ENCODE measurements around the gene HNRNPUL1.
"Not testable (repeated sequence)": the region's sequence is repeated elsewhere in the genome, so short reads cannot be mapped to it uniquely, and the experiment has no call there.

The HNRNPUL1 gene

DNA sequence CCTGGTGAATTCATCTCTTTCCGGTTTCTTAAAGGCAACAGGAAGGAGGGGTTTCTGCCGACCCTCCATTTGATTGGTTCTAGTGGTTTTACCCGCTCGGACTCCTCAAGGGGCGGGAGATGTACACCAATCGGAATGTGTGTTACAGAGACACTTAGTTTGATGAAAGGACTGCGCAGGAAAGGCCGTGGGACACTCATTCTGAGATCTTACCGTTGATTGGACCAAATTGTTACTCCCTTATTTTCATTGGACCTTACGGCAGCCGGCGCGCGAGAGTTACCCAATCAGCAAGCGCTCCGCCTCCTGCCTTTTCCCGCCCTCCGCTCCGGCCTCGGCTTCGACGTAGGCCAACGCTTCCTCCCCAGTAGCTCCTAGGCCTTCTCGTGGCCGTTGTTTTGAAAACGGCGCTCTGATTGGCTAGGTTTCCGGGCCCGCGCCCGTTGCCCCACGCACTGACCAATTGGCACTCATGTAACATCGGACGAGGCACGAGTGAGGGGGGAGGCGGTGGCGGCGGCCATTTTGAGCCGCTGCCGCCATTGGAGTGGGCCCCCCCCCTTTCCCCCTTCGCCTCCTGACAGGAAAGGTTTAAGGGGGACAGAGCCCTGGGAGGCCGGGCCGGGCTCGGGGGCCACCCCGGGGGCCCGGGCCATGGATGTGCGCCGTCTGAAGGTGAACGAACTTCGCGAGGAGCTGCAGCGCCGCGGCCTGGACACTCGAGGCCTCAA, at the start of gene HNRNPUL1:
Gene HNRNPUL1, plus strand, starts transcription at position 523 of the 731 bp plus-strand sequence. Its CDS starts 132 bp downstream, at position 655.
- DNase-seq (ENCODE audit: low read depth) = peak; percentile 98

DNA sequence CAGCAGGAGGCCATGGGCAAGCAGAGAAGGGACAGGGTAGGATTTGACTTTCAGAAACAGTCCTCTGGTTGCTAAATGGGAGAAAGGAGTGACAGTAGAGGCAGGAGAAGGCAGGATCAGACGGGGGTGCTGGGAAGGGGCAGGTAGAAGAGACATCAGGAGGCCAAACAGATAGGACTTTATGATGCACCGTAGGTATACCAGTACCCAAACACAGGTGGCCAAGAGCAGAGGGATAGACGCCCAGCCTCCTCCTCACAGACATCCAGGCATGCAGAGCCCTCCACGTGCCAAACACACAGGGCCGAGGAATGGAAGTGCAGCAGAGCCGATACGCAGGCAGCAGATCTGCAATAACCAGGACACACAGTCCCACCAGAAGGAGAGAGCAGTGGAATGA, 46.4 kb upstream of the HNRNPUL1 start:
- DNase-seq (ENCODE audit: low read depth) = no peak

DNA sequence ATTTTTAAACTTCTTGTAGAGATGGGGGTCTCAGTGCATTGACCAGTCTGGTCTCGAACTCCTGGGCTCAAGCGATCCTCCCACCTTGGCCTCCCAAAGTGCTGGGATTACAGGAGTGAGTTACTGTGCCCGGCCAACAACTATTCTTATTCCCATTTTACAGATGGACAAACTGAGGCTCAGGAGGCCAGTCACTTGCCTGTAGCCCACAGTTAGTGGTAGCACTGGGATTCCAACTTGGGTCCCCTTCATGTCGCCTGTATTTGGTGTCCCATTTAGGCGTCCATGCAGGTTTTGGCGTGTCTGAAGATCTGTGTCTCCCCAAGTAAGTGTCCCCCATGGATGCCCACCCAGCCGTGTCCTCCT, 45.9 kb upstream of the HNRNPUL1 start:
- no peak for DNase-seq (ENCODE audit: low read depth)

DNA sequence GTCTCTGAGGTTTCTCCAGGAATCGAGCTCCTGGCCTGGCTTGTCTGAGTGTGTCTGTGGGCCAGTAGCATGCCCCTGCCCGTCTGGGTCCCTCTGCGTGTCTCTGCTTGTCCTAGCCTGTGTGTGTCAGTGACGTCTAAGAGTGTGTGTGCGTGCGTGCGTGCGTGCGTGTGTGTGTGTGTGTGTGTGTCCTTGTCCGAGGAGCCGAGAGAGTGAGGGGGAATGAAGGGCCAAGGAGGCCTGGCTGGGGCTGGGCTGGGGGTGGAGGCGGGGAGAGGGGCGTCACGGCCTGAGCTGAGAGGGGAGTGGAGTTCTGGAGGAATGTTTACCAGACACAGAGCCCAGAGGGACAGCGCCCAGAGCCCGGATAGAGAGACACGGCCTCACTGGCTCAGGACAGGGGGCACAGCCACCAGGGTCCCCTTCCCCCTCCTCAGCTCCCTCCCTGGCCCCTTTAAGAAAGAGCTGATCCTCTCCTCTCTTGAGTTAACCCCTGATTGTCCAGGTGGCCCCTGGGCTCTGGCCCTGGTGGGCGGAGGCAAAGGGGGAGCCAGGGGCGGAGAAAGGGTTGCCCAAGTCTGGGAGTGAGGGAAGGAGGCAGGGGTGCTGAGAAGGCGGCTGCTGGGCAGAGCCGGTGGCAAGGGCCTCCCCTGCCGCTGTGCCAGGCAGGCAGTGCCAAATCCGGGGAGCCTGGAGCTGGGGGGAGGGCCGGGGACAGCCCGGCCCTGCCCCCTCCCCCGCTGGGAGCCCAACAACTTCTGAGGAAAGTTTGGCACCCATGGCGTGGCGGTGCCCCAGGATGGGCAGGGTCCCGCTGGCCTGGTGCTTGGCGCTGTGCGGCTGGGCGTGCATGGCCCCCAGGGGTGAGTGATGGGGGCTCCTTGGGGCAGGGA, 45.3 kb upstream of the HNRNPUL1 start, which contains the start of gene AXL:
Gene AXL, plus strand, starts transcription at position 609 of the 893 bp plus-strand sequence. Its CDS starts 170 bp downstream, at position 779.
- DNase-seq (ENCODE audit: low read depth) = no peak

DNA sequence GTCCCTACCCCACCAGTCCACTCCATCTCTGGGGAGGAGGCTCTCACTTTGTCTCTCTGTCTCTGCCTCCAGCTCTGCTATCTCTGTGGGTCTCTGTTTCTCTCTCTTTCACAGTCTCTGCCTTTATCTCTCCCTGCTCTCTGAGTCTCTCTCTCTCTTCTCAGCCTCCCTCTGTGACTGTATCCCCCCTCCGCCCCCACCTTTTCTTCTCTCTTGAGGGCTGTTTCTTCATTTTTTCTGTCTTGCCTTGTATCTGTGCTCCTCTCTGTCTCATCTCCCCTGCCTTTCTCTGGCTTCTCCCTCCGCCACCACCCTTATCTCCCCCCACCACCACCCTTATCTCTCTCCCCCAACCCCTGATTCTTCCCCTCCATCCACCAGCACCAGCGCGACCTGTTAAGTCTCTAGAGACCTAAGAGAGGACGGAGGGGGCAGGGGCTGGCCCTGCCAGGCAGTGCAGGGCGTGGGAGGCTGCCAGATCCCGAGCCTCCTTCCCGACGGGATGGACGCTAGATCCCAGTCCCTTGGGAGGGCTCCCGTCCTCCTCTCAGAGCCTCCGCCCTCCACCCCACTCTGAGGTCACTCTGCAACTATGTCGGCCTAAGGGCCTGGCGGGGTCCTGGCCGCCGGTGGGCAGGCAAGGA, 44.1 kb upstream of the HNRNPUL1 start:
- no peak for DNase-seq (ENCODE audit: low read depth)

DNA sequence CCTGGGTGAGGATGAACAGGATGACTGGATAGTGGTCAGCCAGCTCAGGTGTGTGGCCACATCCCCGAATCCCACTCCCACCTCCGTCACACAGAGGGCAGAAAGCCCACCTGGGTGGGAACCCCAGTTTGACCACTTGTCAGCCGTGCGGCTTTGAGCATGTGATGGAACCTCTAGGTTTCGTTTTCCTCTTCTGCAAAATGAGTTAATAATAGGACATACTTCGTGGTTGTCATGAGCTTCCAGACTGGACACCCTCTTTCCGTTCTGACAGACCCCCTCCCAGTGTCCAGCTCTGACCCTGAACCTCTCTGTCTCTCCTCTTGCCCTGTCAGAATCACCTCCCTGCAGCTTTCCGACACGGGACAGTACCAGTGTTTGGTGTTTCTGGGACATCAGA, 43.4 kb upstream of the HNRNPUL1 start:
- no peak for DNase-seq (ENCODE audit: low read depth)

DNA sequence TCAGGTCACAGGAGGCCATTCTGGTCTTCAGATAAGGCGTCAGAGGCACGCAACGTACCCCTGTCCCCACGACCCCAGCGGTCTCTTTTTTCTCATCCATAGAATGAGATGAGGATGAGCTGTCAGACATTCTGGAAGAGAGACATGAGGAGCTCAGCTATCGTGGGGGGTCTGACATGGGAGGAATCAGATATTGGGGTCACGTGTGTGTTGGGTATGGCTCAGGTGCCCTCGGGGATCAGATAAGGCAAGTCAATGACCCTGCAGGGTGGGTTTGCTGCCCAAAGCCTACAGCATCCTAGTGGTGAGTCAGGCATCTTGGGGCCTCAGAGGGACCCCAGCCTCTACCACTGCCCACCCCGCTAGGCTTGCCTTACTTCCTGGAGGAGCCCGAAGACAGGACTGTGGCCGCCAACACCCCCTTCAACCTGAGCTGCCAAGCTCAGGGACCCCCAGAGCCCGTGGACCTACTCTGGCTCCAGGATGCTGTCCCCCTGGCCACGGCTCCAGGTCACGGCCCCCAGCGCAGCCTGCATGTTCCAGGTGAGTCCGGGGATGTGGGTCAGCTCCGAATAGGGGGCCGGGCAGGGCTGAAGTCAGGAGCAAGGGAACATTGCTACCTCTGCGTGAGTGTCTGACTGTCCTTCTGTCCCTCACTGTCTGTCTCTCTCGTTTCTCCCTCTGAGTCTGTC, 42.5 kb upstream of the HNRNPUL1 start:
- no peak for DNase-seq (ENCODE audit: low read depth)

DNA sequence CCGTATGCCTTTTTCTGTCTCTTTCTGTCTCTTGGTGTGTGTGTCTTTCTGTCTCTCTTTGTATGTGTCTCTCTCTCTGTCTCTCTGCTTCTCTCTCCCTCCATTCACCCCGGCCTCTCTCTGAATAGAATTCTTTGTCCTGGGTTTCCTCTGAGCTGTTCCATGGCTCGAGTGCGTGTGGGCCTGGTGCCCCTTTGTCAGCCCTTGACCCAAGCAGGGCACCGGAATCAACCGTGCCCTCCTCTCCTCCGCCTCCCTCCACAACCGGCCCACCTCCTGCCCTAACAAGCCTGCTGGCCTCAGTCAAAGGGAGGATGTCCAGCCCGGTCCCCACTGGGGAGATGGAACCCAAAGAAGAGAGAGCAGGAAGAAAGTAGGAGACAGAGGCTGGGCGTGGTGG, 41.9 kb upstream of the HNRNPUL1 start:
- DNase-seq (ENCODE audit: low read depth) = no peak

DNA sequence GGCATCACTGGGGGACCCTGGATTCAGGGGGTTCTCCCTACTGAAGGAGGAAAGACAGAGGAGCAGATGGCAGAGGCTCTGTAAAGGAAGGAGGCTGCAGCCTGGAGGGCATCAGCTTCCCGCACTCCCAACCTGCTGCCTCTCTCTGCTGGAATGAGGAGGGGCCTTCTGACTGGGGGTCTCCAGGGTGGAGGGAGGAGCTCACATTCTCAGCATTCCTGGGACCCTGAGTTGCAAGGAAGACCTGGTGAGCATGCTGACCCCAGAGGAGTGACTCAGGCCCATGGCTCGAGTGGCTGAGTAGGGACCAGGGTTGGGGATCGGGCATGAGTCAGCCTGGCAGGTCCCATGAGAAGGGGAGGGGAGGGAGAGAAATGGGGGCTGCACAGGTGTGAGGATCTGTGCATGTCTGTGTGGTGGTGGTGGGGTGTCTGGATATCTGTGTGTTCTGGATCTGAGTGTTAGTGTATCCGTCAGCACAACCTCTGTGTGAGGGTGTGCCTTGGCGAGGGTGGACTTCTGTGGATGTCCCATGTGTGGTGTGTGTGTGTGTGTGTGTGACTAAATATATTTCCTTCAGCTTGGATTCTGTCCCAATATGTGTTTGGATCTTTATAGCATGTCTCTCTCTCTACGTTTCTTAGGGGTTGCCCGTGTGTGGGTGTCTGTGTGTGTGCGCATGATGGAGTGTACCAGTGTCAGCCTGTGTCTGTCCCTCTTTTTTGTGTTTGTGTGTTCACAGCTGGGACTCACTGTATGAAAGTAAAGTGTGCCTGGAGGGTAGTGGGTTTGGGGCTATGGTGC, 40.5 kb upstream of the HNRNPUL1 start:
- no peak for DNase-seq (ENCODE audit: low read depth)

DNA sequence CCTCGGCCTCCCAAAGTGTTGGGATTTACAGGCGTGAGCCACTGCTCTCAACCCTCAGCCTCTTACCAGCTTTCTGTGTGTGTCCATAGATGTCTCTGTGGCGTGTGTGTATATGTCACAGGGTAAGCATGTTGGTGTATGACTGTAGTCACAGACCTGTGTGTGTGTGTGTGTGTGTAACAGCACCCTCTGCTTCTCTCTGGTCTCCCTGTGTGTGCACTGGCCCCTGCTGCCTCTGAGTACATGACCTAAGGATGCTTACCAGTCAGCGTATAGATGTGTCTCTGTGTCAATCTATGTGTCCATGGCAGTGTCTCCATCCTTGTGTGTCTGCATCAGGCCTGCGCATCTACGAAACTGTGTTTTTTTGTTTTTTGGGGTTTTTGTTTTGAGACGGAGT, 39.5 kb upstream of the HNRNPUL1 start:
- DNase-seq (ENCODE audit: low read depth) = no peak

DNA sequence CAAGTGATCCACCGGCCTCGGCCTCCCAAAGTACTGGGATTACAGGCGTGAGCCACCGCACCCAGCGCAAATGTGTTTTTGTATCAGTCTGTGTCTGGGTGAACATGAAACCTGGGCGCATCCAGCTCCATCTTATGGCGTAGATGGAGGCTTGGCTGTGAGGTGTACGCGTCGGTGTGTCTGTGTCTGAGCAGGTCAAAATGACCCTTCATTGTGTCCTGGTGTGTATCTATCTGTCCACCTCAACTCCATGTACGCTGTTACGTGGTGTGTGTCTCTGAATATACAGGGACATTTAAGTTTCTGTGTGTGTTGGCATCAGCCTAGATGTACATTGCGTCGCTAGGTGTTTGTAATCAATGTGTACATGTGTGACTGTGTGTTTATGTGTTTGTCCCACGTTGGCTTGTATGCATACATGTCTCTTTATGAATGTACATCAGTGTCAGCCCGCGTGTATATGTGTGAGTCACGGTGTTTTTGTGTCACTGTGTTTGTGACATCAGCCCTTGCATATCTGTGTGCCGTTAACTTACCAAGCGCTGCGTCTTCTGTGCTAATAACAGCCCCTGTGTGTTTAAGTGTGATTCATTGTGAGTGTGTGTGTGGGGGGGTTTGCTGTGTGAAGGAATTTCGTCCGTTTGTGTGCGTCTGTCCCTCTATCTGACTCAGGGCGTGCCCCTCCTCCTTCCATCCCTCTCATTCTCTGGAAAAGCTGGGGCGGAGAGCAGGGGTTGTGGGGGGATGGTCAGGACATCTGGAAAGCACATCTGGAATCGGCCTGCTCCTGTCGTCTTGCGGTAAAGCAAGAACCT, 38.7 kb upstream of the HNRNPUL1 start:
- DNase-seq (ENCODE audit: low read depth) = no peak

DNA sequence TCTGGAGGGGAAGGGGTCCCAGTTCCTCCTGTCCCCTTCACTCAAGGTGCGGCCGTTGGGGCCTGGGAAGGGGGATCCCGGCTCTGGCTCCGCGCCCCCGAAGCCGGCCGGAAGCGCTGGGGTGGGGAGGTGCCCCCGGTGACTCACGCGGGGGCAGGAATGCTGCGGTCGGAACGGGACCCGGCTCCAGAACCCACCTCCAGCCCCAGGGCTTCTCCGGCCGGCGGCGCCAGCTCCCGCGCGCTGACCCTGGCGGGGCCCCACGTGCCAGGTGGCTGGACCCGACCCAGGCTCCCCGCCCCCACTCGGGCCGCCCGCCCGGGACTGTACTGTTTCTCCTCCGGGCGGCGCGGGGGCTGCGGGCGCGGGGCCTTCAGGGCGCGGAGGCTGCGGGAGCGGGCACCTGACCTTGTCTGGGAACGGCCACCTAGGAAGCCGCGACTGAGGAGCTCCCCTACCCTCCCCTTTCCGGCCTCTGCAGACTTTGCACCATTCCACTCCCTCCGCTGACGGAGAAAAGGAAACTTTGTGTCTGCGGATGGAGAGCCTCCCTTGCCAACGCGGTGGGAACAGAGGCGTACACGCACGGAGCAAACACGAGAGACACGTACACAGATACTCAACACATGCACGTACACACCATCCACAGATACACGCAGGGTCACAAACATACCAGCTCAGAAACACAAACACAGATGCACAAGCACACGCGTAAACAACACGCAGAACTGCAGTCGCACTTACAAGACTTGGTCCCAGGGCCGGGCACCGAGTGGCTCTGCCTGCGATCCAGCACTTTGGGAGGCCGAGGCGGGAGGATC, 37.9 kb upstream of the HNRNPUL1 start:
- no peak for DNase-seq (ENCODE audit: low read depth)

DNA sequence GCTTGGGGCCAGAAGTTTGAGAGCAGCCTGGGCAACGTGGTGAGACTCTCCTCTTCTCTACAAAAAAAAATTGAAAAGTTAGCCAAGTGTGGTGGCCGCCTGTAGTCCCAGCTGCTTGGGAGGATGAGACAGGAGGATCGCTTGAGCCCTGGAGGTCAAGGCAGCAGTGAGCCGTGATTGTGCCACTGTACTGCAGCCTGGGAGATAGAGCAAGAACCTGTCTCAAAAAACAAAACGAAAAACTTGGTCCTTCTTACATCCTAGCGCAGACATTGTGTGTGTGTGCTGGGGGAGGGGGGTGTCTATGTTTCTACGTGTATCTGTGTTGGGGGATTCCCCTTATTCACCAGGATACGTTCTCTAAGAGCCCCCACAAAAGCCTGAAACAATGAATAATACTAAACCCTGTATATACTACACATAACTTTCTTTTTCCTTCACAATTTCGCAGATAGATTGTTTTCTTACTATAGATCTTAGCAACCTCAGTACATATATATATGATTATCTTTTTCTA, 37.2 kb upstream of the HNRNPUL1 start:
- DNase-seq (ENCODE audit: low read depth) = no peak

DNA sequence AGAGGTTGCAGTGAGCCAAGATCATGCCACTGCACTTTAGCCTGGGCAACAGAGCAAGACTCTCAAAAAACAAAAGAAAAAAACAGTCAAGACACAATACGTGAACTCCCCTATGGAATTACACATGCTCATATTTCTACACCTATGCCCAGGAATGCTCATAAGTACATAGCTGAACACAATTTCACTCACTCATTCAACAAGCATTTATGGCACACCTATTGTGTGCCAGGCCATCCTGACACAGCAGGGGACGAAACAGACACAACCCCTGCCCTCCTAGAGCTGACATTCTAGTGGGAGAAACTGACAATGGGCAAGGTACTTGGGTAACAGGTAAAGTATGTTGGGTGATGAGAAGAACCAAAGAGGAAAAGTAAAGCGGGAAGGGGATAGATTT, 35.7 kb upstream of the HNRNPUL1 start:
- no peak for DNase-seq (ENCODE audit: low read depth)

DNA sequence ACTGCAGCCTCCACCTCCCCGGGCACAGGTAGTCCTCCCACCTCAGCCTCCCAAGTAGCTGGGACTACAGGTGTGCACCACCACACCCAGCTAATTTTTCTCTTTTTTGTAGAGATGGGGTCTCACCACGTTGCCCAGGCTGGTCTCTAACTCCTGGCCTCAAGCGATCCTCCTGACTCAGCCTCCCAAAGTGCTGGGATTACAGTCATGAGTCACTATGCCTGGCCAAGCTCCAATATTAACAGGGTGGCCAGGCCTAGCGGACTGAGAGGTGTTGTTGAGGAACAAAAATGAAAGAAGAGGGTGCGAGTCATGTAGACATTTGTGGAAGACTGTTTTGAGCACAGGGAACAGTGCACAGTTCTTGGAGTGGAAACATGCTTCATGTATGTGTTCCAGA, 34.8 kb upstream of the HNRNPUL1 start:
- not testable (repeated sequence) for DNase-seq (ENCODE audit: low read depth)

DNA sequence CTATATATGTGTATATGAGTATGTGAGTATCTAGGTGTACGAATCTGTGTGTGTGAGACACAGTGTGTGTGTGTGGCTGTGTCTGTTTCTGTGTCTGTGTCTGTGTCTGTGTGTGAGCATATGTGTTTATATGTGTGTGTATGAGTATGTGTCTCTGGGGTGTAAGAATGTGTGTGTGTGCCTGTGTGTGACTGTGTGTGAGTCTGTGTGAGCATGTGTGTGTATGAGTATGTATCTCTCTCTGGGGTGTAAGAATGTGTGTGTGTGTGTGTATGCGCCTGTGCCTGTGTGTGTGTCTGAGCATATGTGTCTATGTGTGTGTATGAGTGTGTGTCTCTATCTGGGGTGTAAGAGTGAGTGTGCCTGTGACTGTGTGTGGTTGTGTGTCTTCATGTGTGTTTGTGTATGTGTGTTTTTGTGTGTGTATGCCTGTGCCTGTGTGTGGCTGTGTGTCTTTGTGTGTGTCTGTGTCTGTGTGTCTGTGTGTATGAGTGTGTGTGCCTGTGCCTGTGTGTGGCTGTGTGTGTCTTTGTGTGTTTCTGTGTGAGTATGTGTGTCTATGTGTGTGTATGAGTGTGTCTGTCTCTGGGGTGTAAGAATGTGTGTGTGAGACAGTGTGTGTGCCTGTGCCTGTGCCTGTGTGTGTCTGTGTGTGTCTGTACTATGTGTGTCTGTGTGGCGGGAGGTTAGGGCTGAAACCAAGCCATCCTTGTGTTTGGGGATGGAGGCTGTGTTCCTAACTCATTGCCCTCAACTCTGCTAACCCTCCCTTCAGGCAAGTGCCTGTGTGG, 33.9 kb upstream of the HNRNPUL1 start:
- no peak for DNase-seq (ENCODE audit: low read depth)

DNA sequence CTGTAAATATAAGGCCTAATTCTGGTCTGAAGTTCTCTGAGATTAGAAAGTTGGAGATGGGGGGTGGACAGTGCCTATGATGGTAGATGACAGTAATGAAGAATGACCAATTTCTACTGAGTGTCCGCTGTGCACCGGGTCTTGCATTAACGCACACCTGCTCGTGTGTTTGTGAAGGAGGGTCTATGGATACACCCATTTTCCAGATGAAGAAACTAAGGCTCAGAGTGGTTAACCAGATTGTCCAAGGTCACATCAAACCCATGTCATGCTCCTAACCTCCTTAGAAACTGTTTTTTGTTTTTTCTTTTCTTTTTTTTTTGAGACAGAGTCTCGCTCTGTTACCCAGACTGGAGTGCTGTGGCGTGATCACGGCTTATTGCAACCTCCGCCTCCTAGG, 31.5 kb upstream of the HNRNPUL1 start:
- DNase-seq (ENCODE audit: low read depth) = no peak

DNA sequence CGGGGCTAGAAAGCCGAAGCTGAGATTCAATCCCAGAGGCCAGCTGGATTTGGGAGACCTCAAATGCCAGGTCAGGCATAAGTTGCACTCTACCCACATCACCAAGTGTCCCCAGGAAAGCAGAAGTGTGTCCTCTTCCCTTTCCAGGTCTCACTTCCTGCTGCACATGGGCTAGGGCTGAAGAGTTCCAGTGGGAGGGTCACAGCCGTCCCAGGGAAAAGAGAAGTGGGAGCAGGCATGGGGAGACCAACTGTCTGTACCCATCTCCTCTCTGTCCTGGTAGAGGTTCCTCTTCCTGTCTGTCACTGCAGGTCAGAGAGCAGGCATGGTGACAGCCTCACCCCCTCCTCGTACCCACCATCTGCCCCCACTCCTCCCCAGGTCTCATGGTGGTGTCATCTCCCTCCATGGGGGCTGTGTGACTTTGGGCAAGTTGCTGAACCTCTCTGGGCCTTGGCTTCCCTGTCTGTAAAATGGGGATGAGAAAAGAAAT, 30.4 kb upstream of the HNRNPUL1 start:
- DNase-seq (ENCODE audit: low read depth) = no peak
